Activated CD8-positive, alpha-beta memory T cell treated with anti-CD3 and anti-CD28 coated beads for 24 hours (primary cell): ENCODE measurements around the gene MMAA.
"Not testable (repeated sequence)": the region's sequence is repeated elsewhere in the genome, so short reads cannot be mapped to it uniquely, and the experiment has no call there.

Experiments used
- DNase-seq: peaks from one replicate; pipeline ENCODE4 v3.0.0-alpha.2; 2020

MMAA gene

DNA sequence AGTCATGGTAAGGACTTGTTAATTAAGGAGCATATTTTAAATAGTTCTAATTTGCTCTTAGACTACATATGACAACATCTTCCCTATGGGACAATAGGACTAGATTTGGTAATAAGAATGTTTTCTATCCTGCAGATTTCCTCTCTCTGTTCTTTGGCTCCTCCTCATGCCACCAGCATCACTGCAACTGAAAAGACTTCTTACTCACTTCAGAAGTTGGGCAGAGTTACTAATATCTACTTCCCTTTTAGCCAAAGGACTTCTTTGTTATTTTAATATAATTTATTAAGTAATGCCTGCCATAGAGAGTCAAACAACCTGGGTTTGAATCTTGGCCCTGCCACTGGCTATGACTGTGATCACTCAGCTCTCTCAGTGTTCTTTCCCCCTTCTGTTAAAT lies 16.4 kb downstream of the MMAA start:
- DNase-seq = no peak

DNA sequence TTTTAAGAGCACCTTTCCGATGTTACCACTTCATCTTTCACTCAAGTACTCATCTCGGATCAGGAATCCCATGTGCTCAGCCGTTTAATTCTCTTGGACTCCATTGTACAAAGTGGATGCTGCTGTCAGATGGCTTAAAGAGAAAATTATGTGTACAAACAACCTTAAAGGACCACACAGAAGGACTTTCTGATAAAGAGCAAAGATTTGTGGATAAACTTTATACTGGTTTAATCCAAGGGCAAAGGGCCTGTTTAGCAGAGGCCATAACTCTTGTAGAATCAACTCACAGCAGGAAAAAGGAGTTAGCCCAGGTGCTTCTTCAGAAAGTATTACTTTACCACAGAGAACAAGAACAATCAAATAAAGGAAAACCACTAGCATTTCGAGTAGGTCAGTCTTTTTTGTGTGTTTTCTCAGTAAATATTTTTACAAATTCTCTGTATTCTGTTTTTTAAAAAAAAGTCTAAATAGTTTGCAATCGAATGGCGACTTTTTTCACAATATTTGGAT lies 20.1 kb downstream of the MMAA start:
- no peak for DNase-seq

GRCh38 chr4:145640236-145640635 lies 21.1 kb downstream of the MMAA start:
- not testable (repeated sequence) for DNase-seq

GRCh38 chr4:145643295-145643694 lies 24.1 kb downstream of the MMAA start:
- no peak for DNase-seq

DNA sequence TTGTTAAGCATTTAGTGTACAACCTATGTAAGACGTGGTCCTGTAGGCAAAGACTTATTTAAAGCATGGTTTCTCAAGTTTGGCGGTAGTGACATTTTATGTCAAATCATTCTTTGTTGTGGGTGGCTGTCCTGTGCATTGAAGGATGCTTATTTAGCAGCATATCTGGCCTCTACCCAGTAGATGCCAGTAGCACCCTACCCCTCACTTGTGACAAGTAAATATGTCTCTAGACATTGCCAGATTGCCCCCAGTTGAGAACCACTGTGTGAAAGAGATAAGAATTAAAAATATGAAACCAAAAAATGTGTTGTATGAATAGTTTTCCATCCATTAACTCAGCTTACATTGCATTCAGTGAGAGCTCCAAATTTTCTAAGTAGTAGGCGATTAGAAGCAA lies 25.5 kb downstream of the MMAA start:
- no peak for DNase-seq

GRCh38 chr4:145656156-145656555 lies 37.0 kb downstream of the MMAA start:
- no peak for DNase-seq

GRCh38 chr4:145660064-145660463 lies 40.9 kb downstream of the MMAA start:
- no peak for DNase-seq

DNA sequence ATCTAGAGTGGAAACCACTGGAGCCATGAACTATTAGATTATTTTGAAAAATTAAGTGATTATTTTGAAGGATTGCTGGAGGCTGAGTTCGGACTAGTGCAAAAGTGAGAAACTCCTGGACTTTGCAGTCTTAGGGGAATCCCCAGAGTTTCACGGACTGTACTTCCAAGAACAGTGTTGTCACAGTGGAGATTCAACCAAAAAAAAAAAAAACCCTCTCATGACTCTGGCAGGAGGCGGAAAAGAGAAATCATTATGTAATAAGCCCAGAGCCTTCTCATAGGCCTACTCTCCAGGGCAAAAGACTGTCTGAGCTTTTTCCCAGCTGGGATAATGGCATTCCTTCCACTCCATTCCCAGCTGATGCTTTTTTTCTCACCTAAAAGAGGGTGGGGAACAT lies 44.0 kb downstream of the MMAA start:
- DNase-seq = no peak

GRCh38 chr4:145665773-145666172 lies 46.6 kb downstream of the MMAA start:
- no peak for DNase-seq

DNA sequence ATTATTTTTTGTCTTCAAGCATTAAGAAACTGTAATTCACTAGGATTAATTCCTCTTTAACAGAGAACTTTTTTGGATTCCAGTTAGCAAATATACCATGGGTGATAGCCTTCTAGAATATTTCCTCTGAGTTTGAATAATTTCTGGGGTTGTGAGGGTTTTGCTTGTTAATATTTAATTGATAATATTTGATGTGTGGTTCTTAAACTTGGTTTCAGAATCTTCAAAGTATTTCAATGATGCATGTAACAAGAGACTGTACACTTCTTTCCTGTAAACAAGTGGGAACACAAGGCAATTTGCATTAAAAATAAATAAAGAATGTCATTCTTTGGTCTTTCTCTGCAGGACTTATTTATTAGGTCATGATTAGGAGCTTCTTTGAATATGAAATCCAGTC lies 51.2 kb downstream of the MMAA start:
- no peak for DNase-seq

DNA sequence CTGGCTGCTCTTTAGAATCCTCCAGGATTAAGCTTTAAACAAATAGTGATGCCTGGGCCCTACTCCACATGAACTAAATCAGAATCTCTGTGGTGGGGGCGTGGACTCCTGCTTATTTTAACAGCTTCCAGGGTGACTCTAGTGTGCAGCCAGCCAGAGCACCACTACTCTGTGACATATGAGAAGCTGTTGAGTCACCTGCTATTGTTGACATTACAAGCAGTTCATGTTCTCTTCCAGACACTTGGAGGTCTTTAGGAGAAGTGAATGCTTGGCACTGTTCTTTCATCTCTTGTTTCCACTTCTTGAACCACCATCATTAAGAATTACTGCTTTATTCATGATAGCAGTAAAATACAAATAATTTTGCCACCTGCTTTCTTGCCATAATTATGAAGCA lies 60.3 kb downstream of the MMAA start:
- DNase-seq = no peak

DNA sequence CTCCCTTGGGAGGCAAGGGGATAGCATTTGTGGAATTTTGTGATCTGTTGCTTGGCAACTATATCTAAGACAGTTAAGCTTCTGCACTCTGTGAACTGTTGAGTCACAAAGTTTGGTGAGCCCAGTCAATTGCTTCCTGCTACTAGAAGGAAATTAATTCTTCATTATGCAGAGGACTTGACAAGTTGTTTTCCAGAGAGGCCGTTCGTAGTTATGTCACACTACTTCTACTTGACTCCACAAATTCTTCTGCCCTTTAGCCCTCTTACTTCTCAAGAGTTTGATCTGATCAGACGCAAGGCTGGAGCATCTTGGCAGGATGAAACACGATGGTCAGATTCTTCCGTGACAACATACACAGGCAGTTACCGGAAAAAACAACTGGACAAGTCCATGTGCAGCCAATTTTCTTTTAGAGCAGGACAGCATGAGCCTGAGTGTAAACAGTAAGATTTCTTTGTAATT lies 60.8 kb downstream of the MMAA start, which contains the start of gene C4orf51:
TSS of gene C4orf51 (plus strand) at position 156 of the 465 bp plus-strand sequence. CDS start at position 214, 58 bp downstream.
- DNase-seq = no peak

DNA sequence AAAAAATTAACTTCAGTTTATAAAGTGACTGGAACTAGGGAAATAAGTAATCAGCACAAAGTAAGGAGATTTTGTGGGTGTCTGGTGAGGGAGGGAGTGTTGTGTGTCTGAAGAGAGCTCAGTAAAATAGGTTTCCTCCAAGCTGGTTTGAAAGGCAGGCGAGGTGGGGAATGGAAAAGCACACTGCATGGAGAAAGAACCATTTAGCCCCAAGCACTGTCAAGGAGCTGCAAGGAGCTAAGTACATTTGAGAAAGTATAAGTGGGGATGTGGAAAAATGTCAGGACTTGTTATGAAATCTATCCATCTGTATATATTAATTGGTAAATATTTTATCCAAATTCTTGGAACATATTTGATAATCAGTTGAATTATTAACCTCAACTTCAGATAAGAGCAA lies 61.7 kb downstream of the MMAA start:
- DNase-seq = no peak

DNA sequence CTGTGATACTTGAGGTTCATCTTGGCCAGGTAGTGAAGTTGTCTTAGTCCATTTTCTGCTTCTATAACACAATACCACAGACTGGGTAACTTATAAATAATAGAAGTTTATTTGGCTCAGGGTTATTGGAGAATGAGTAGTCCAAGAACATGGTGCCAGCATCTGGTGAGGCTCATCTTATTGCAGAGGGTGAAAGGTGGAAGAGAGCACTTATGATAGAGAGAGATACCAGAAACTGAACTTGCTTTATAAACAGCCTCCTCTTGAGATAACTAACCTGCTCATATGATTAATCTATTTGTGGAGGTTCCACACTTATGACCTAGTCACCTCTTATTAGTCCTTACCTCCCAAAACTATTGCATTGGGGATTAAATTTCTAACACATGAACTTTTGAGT lies 62.3 kb downstream of the MMAA start:
- no peak for DNase-seq

GRCh38 chr4:145681956-145682355 lies 62.8 kb downstream of the MMAA start:
- no peak for DNase-seq

DNA sequence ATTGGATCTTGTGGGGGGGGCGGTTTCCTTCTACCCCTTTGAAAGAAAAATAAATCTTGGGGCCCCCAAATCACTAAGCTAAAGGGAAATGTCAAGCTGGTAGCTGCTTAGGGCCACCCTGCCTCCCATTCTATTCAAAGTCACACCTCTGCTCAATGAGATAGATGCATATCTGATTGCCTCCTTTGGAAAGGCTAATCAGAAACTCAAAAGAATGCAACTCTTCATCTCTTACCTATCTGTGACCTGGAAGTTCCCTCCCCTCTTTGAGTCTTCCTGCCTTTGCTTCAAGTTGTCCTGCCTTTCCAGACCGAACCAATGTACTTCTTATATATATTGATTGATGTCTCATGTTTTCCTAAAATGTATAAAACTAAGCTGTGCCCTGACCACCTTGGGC lies 67.8 kb downstream of the MMAA start:
- DNase-seq = no peak

- DNase-seq = no peak
Measured at GRCh38 chr4:145690610-145691009, 71.4 kb downstream of the MMAA start.

DNA sequence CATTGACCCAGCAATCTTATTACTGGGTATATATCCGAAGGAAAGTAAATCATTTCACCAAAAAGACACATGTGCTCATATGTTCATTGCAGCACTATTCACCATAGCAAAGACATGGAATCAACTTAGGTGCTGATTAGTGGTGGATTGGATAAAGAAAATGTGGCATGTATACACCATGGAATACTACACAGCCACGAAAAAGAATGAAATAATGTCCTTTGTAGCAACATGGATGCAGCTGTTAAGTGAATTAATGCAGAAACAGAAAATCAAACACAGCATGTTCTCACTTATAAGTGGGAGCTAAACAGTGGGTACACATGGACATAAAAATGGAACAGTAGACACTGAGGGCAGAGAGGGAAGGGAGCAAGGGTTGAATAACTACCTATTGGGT lies 72.2 kb downstream of the MMAA start:
- not testable (repeated sequence) for DNase-seq

DNA sequence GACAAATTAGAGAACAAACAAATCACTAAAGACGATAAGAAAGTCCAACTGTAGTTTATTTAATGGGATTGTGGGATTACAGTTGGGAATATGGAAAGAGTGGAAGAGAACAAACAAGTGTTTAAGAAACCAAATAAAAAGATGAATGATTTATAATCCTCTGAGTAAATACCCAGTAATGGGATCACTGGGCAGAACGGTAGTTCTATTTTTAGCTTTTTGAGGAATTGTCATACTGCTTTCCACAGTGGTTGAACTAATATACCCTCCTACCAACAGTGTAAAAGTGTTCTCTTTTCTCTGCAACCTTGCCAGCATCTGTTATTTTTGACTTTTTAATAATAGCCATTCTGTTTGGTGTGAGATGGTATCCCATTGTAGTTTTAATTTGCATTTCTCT lies 75.7 kb downstream of the MMAA start:
- no peak for DNase-seq

DNA sequence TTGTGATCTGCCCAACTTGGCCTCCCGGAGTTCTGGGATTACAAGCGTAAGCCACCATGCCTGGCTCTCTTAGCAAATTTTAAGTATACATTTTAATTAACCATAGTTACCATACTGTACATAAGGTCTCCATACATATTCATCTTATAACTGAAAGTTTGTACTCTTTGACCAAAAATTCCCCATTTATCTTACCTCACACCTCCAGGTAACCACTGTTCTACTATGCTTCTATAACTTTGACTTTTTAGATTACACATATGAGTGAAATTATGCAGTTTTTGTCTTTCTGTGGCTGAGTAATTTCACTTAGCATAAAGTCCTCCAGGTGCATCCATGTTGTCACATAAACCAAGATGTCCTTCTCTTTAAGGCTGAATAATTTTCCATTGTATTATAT lies 78.1 kb downstream of the MMAA start:
- DNase-seq = no peak

- no peak for DNase-seq
Measured at GRCh38 chr4:145698507-145698906, 79.3 kb downstream of the MMAA start.

GRCh38 chr4:145703850-145704497 lies 84.8 kb downstream of the MMAA start:
- no peak for DNase-seq

DNA sequence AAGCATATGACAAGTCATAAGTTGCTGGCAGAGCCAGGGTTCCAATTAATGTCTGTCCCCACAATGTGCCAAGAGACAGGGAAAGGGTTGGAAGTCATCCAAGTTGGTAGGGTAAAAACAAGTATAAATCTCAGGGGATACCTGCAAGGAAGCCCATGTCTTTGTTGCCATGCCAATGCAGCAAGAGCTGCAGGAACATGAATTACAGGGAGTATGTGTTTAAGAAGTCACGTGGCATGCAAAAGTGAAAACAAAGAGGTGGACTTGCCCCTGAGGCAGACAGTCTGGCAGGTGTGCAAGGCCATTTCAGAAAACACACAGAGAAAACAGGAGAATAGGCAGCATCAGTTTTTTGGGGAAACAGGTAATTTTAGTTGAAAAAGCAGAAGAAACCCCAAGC lies 90.2 kb downstream of the MMAA start:
- no peak for DNase-seq
